CD4-positive, alpha-beta T cell treated with Interleukin-10 for 1 hour (primary cell): ENCODE results near the gene CEP135.
"Not testable (repeated sequence)": the region's sequence is repeated elsewhere in the genome, so short reads cannot be mapped to it uniquely, and the experiment has no call there.

Experiments used
- DNase-seq: peaks from one replicate; pipeline ENCODE4 v3.0.0-alpha.2; 2020

Gene CEP135

GRCh38 chr4:55948726-55949481, at the start of gene CEP135:
CEP135 (plus strand) TSS chr4:55948945; CDS start chr4:55952131, 3,186 bp downstream.
- peak; percentile 94 for DNase-seq

- no peak for DNase-seq
These were observed 46.1 kb upstream of the CEP135 start for GRCh38 chr4:55902677-55903076.

- no peak for DNase-seq
These were observed 45.2 kb upstream of the CEP135 start for GRCh38 chr4:55903577-55903976.

- DNase-seq = no peak
These were observed 44.2 kb upstream of the CEP135 start for GRCh38 chr4:55904576-55904975.

GRCh38 chr4:55906323-55906722, 42.4 kb upstream of the CEP135 start:
- DNase-seq = no peak

- DNase-seq = no peak
These were observed 41.8 kb upstream of the CEP135 start for GRCh38 chr4:55906989-55907388.

- DNase-seq = no peak
These were observed 41.3 kb upstream of the CEP135 start for GRCh38 chr4:55907469-55907868.

GRCh38 chr4:55910140-55910539, 38.6 kb upstream of the CEP135 start:
- no peak for DNase-seq

- no peak for DNase-seq
These were observed 36.5 kb upstream of the CEP135 start for GRCh38 chr4:55912249-55912648.

GRCh38 chr4:55920571-55920970, 28.2 kb upstream of the CEP135 start:
- no peak for DNase-seq

GRCh38 chr4:55921093-55921492, 27.7 kb upstream of the CEP135 start:
- no peak for DNase-seq

- DNase-seq = no peak
These were observed 23.5 kb upstream of the CEP135 start for GRCh38 chr4:55925241-55925640.

- no peak for DNase-seq
These were observed 22.1 kb upstream of the CEP135 start for GRCh38 chr4:55926610-55927009.

GRCh38 chr4:55927803-55928437, 20.8 kb upstream of the CEP135 start:
- DNase-seq = no peak

GRCh38 chr4:55928846-55929245, 19.9 kb upstream of the CEP135 start:
- DNase-seq = no peak

- DNase-seq = no peak
These were observed 17.7 kb upstream of the CEP135 start for GRCh38 chr4:55931043-55931442.

- no peak for DNase-seq
These were observed 16.9 kb upstream of the CEP135 start for GRCh38 chr4:55931833-55932232.

- DNase-seq = no peak
These were observed 16.2 kb upstream of the CEP135 start for GRCh38 chr4:55932511-55932910.

GRCh38 chr4:55933611-55934010, 15.1 kb upstream of the CEP135 start:
- no peak for DNase-seq

- DNase-seq = not testable (repeated sequence)
These were observed 12.8 kb upstream of the CEP135 start for GRCh38 chr4:55935907-55936306.

GRCh38 chr4:55938481-55938880, 10.3 kb upstream of the CEP135 start:
- no peak for DNase-seq

GRCh38 chr4:55939421-55939820, 9.3 kb upstream of the CEP135 start:
- DNase-seq = no peak

- no peak for DNase-seq
These were observed 6.8 kb upstream of the CEP135 start for GRCh38 chr4:55941881-55942396.

- DNase-seq = no peak
These were observed 1.4 kb upstream of the CEP135 start for GRCh38 chr4:55947254-55947882.
